ENCODE measurements around the gene MARVELD3.
"Not testable (repeated sequence)": the region's sequence is repeated elsewhere in the genome, so short reads cannot be mapped to it uniquely, and the experiment has no call there.

MARVELD3 gene

GRCh38 chr16:71590584-71590983 is 35.4 kb upstream of the MARVELD3 start:
- H3K4me1 ChIP-seq (ENCODE audit: insufficient read depth, poor library complexity, severe bottlenecking), result no peaks in the 10 kb centered on the region
- TF ChIP-seq CTCF (IDR thresholded peaks at IDR 0.05; ENCODE audit: poor library complexity, severe bottlenecking), result no peak
- peaks cover 2% of the 10 kb centered on the region for H3K27me3 ChIP-seq (ENCODE audit: insufficient read depth, poor library complexity, severe bottlenecking)
- H3K36me3 ChIP-seq (ENCODE audit: low read depth), result no peaks in the 10 kb centered on the region
- H3K9me3 ChIP-seq (ENCODE audit: severe bottlenecking), result no peaks in the 10 kb centered on the region
- H3K27ac ChIP-seq (ENCODE audit: poor library complexity, severe bottlenecking), result no peak overlapping the region
- no peak overlapping the region for H3K4me3 ChIP-seq (ENCODE audit: severe bottlenecking)
- no peak for ATAC-seq (ENCODE audit: low read depth)
- no peak for DNase-seq (ENCODE audit: low spot score)

GRCh38 chr16:71591917-71592316 is 34.1 kb upstream of the MARVELD3 start:
- no peak overlapping the region for H3K27ac ChIP-seq (ENCODE audit: poor library complexity, severe bottlenecking)
- H3K9me3 ChIP-seq (ENCODE audit: severe bottlenecking), result no peaks in the 10 kb centered on the region
- ATAC-seq (ENCODE audit: low read depth) (no peak), DNase-seq (ENCODE audit: low spot score) (no peak)
- H3K27me3 ChIP-seq (ENCODE audit: insufficient read depth, poor library complexity, severe bottlenecking), result no peaks in the 10 kb centered on the region
- no peak overlapping the region for H3K4me3 ChIP-seq (ENCODE audit: severe bottlenecking)
- H3K36me3 ChIP-seq (ENCODE audit: low read depth), result no peaks in the 10 kb centered on the region
- no peaks in the 10 kb centered on the region for H3K4me1 ChIP-seq (ENCODE audit: insufficient read depth, poor library complexity, severe bottlenecking)
- no peak for TF ChIP-seq CTCF (IDR thresholded peaks at IDR 0.05; ENCODE audit: poor library complexity, severe bottlenecking)

- Histone ChIP-seq H3K27ac (ENCODE audit: poor library complexity, severe bottlenecking) (no peak overlapping the region), H3K4me1 (ENCODE audit: insufficient read depth, poor library complexity, severe bottlenecking) (no peaks in the 10 kb centered on the region), H3K27me3 (ENCODE audit: insufficient read depth, poor library complexity, severe bottlenecking) (no peaks in the 10 kb centered on the region), H3K9me3 (ENCODE audit: severe bottlenecking) (no peaks in the 10 kb centered on the region), H3K36me3 (ENCODE audit: low read depth) (no peaks in the 10 kb centered on the region), H3K4me3 (ENCODE audit: severe bottlenecking) (no peak overlapping the region)
- no peak for TF ChIP-seq CTCF (IDR thresholded peaks at IDR 0.05; ENCODE audit: poor library complexity, severe bottlenecking)
- DNase-seq (ENCODE audit: low spot score), result no peak
- ATAC-seq (ENCODE audit: low read depth), result no peak
Measured at GRCh38 chr16:71593048-71593999, 32.7 kb upstream of the MARVELD3 start.

- no peaks in the 10 kb centered on the region for H3K9me3 ChIP-seq (ENCODE audit: severe bottlenecking)
- H3K36me3 ChIP-seq (ENCODE audit: low read depth), result no peaks in the 10 kb centered on the region
- TF ChIP-seq CTCF (IDR thresholded peaks at IDR 0.05; ENCODE audit: poor library complexity, severe bottlenecking), result no peak
- H3K4me3 ChIP-seq (ENCODE audit: severe bottlenecking), result no peak overlapping the region
- DNase-seq (ENCODE audit: low spot score), result no peak
- no peak overlapping the region for H3K27ac ChIP-seq (ENCODE audit: poor library complexity, severe bottlenecking)
- H3K4me1 ChIP-seq (ENCODE audit: insufficient read depth, poor library complexity, severe bottlenecking), result no peaks in the 10 kb centered on the region
- no peaks in the 10 kb centered on the region for H3K27me3 ChIP-seq (ENCODE audit: insufficient read depth, poor library complexity, severe bottlenecking)
- ATAC-seq (ENCODE audit: low read depth), result no peak
Measured at GRCh38 chr16:71594000-71594646, 31.9 kb upstream of the MARVELD3 start.

- ATAC-seq (ENCODE audit: low read depth); H3K27ac ChIP-seq (ENCODE audit: poor library complexity, severe bottlenecking); H3K4me1 ChIP-seq (ENCODE audit: insufficient read depth, poor library complexity, severe bottlenecking); H3K36me3 ChIP-seq (ENCODE audit: low read depth); DNase-seq (ENCODE audit: low spot score); H3K9me3 ChIP-seq (ENCODE audit: severe bottlenecking); H3K4me3 ChIP-seq (ENCODE audit: severe bottlenecking); H3K27me3 ChIP-seq (ENCODE audit: insufficient read depth, poor library complexity, severe bottlenecking): not testable (repeated sequence)
Measured at GRCh38 chr16:71595340-71595826, 30.6 kb upstream of the MARVELD3 start.

- H3K4me1 ChIP-seq (ENCODE audit: insufficient read depth, poor library complexity, severe bottlenecking); ATAC-seq (ENCODE audit: low read depth); H3K27ac ChIP-seq (ENCODE audit: poor library complexity, severe bottlenecking); DNase-seq (ENCODE audit: low spot score); H3K4me3 ChIP-seq (ENCODE audit: severe bottlenecking); H3K36me3 ChIP-seq (ENCODE audit: low read depth); H3K27me3 ChIP-seq (ENCODE audit: insufficient read depth, poor library complexity, severe bottlenecking); H3K9me3 ChIP-seq (ENCODE audit: severe bottlenecking): not testable (repeated sequence)
Measured at GRCh38 chr16:71598426-71598825, 27.6 kb upstream of the MARVELD3 start.

Data from RWPE2 (cell line).